T-helper 9 cell (primary cell): ENCODE measurements around the gene RNF166.
A peak's percentile ranks its signal among the peaks of the same experiment; 100 is the strongest.

Experiments
- DNase-seq: peaks from one replicate; pipeline ENCODE4 v3.0.0-alpha.2; 2020

Gene RNF166

DNA sequence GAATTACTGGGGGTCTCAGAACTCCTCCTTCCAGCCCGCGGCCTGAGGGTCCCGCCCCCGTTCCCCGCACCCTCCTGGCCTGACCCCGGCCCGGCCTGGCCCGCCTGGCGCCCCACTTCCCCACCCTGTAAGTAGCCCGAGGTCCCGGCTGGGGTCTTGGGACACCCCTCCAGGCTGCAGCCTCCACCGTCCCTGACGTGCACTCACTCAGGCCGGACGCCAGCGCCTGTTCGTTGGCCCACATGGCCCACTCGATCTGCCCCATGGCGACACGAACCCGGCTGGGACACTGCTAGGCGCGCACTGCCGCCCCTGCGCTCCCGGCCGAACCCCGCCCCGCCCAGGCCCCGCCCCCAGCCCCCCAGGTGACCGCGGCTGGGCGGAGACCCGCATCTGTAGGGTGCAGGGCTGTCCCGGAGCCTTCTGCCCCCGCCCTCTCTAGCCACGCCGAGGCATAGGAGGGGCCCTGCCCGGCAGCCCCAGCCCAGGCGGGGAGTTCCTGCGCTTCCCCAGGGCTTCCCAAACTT is 55.4 kb downstream of the RNF166 start, which contains the start of gene CYBA:
Gene CYBA (minus strand): TSS at position 305 of the 527 bp plus-strand sequence. CDS start 40 bp downstream, at position 265.
- DNase-seq: peak; percentile 71

GRCh38 chr16:88649924-88650748 is 56.1 kb downstream of the RNF166 start:
- no peak for DNase-seq

DNA sequence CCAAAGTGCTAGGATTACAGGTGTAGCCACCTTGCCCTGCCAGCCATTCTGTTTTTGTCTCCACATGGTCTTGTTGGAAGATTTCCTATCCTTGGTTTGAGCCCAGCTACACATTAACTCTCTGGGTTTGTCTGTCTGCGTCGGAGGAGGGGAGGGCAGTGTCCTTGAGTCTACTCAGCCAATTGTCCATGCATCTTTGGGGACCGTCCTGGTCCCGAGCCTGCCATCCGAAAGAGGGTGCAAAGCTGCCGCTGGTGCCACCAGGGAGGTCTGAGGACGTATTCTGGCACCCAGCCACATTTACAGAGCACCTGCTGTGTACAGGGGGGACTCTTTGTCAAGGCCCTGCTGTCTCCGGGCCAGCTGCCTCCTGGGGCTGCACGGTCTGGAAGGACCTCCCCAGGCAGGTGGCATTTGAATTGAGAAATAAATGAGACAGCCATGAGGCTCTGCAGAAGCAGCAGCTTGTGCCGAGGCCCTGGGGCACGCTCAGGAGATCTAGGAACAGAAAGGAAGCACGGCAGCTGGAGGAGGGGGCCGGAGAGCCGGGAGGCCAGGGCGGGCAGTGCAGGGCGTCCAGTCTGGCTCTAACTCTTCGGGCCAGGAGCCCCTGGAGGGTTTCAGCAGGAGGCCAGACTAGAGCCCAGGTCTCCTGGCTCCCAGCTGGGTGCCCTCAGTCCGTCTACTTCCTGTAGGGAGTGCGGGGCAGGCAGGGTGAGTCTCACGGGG is 56.8 kb downstream of the RNF166 start:
- DNase-seq: no peak

GRCh38 chr16:88647178-88648070 is 58.8 kb downstream of the RNF166 start:
- no peak for DNase-seq
